Epithelial cell of prostate (primary cell): ENCODE data around the gene ERI2.
"Not testable (repeated sequence)": the region's sequence is repeated elsewhere in the genome, so short reads cannot be mapped to it uniquely, and the experiment has no call there.

Experiments
- DNase-seq: peaks from one replicate; pipeline ENCODE4 v3.0.0-alpha.2; 2011; ENCODE audit warnings: low read depth, low spot score
- H3K27ac ChIP-seq: fragments of 450-650 bp; 2 replicates; pipeline ENCODE4 v1.5.1; 2017; ENCODE audit warnings: mild to moderate bottlenecking

Gene ERI2

DNA sequence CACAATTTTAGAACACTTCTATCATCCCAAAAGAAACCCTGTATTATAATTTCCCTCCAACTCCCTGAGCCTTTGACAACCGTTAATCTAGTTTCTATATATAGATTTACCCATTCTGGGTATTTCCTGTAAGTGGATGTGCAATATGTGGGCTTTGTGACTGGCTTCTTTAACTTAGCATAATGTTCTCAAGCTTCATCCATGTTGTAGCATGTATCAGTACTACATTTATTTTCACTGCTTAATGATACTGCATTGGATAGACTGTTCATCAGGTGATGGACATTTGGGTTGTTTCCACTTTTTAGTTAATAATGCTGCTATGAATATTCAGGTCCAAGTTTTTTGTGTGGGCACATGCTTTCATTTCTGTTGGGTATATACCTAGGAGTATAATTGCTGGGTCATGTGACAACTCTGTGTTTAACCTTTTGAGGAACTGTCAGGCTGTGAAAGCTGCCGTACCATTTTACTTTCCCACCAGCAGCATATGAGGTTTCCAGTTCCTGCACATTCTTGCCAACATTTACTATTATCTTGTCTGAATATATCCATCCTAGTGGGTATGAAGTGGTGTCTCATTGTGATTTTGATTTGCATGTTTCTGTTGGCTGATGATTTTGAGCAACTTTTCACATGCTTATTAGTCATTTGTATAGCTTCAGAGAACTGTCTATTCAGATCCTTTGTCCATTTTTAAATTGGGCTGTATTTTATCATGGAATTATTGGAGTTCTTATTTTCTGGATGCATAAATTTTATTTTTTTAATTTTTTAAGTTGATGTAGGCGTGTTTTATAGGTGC is 16.5 kb upstream of the ERI2 start:
- no peak for DNase-seq
- no peak overlapping the region for H3K27ac ChIP-seq

DNA sequence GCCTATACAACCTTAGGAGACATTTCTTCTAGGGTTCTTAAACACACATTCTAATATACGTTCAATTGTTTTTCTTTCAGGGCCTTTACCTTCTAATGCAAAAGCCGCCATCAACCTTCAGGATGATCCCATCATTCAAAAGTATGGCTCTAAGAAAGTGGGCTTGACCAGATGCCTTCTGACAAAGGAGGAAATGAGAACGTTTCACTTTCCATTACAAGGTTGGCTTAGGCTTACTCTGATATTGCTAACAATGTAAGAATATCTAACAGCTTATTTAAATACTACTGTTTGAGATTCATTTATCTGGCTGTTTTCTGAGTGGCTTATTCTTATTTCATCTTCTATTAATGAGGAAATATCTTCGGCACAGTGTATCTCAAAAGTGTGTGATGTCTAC is 15.4 kb upstream of the ERI2 start:
- DNase-seq = no peak
- no peak overlapping the region for H3K27ac ChIP-seq

DNA sequence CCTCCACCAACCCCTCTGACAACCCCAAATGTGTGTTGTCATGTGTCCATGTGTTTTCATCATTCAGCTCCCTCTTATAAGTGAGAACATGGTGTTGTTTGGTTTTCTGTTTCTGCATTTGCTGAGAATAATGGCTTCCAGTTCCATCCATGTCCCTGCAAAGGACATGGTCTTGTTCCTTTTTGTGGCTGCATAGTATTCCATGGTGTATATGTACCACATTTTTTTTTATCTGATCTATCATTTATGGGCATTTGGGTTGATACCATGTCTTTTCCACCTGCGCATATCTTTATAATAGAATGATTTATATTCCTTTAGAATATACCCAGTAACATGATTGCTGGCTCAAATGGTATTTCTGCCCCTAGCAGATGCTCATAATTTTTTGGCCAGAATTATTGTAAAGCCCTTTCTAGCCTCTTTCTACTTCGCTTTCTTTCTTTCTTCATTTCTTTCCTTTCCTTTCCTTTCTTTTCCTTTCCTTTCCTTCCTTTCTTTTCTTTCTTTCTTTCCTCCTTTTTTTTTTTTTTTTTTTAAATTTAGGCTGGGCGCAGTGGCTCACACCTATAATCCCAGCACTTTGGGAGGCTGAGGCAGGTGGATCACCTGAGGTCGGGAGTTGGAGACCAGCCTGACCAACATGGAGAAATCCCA is 12.8 kb upstream of the ERI2 start:
- H3K27ac ChIP-seq = no peak overlapping the region
- no peak for DNase-seq

DNA sequence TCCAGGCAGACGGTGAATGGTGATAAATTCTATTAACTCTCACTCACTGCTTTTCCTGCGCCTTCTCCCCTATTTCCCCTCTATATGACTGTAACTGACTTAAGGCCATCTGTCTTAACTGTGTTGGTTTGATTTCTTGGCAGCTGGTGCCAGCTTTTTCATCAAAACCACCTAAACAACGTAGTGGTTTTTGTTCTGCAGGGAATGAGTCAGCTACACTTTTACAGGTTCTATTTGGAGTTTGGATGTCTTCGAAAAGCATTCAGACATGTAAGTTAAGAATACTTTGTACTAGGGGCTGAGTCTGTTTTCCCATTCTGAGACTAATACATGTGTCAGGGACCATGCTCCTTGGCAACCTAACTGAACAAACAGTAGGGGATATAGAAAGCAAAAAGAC is 8.5 kb upstream of the ERI2 start:
- no peak overlapping the region for H3K27ac ChIP-seq
- no peak for DNase-seq

DNA sequence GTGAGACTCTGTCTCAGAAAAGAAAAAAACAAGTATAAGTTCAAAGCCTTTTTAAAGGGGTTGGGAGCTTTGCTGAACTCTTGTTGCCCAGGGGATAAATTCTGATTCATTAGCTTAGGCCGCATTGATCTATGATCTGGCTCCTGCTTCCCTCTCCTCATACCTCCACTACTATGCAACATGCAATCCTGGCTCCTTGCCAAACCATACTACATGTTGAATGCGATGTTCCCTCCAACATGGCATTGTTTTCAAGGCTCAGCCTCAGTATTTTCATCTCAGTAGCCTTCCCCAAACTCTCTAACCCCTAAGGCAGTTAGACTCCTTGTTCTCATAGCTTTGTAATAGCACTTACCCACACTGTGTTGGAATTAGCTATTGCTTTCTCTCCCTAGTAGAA is 6.2 kb upstream of the ERI2 start:
- no peak overlapping the region for H3K27ac ChIP-seq
- DNase-seq = no peak

DNA sequence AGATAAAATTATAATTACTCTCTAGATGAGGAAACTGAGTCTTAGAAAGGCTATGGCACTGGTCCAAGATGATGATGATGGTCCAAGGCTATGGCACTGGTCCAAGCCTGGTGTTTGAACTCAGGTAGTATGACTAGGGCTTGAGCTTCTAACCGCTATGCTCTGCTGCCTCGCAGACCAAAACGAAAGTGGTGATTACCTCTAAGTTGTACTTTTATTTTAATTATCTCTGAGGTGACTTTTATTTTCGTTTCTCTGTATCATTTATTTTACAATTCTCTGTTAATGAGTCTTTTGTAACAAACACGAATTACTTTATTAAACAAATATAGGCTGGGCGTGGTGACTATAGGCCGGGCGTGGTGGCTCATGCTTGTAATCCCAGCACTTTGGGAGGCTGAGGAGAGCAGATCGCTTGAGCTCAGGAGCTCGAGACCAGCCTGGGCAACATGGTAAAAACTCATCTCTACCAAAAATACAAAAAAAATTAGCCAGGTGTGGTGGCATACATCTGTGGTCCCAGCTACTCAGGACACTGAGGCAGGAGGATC is 5.7 kb upstream of the ERI2 start:
- no peak for DNase-seq
- no peak overlapping the region for H3K27ac ChIP-seq

DNA sequence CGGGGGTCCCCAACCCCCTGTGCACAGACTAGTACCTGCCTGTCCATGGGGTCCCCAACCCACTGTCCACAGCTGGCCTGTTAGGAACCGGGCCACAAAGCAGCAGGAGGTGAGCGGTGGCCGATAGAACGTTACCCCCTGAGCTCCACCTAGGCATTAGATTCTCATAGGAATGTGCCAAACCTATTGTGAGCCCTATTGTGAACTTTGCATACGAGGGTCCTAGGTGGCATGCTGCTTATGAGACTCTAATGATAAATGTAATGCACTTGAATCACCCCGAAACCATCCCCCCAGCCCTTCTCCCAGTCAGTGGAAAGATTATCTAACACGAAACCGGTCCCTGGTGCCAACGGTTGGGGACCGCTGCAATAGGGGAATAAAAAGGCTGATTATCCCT is 1.6 kb upstream of the ERI2 start:
- H3K27ac ChIP-seq = no peak overlapping the region
- no peak for DNase-seq

DNA sequence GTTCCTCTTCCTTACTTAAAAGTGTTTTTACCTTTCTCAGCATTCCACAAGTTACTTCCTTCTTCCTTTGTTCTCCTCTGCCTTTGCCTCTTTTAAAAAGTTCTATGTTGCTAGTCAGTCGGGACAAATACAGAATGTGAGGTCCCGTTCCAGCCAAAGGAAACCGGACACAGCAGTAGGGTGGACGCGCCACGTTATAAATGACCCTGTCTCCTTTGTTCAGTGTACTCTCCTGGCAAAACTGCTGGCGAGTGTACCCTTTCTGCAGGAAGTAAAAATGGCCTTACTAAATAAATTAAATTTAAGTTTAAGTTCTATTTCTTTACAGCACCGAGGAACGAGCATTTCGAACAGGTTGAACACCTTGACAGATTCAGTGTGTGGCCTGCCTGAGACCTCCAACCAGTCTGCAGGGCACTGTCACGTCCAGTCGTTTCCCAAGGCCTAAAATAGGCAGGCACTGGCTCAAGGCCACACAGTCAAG is 546 bp downstream of the ERI2 start:
- not testable (repeated sequence) for DNase-seq
- H3K27ac ChIP-seq = peak overlapping the region; percentile 89

DNA sequence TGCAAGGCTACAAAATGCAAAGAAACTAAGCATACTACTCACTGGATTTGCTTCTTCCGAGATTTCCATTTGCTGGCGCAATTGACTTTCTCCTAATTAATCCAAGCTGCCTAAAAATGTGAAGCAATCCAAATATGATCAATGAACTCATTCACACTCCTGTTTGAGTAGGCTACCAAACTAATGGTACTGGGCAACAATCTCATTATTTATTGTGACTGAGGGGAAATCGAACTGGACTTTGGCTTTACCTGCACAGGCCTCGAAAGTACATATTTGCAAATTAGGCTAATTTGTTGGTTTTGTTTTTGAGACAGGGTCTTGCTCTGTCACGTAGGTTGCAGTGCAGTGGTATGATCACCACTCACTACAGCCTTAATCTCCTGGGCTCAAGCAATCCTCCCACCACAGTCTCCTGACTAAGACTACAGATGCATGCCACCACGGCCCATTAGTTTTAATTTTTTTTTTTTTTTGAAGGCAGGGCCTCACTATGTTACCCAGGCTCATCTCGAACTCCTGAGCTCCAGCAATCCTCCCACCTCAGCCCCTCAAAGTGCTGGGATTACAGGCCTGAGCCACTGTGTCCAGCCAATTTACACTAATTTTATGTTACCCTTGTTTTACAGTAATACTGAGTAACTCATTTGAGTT is 2.6 kb downstream of the ERI2 start:
- no peak overlapping the region for H3K27ac ChIP-seq
- DNase-seq = no peak

DNA sequence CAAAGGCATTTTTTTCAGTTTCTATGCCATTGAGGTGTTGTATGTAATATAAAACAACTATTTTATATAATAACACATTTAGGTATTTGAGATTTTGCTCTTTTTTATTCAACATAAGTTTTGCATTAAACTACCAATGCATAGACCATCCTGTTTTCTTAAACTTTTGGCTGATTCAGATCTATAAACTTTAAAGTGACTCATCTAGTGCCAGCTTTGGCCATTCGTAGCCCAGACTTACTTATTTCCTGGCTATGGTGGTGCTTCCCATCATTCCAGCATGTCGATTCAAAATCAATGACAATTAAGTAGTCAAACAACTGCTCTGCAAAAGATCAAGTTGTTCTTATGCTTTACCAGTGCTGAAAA is 3.1 kb downstream of the ERI2 start:
- DNase-seq = no peak
- no peak overlapping the region for H3K27ac ChIP-seq

DNA sequence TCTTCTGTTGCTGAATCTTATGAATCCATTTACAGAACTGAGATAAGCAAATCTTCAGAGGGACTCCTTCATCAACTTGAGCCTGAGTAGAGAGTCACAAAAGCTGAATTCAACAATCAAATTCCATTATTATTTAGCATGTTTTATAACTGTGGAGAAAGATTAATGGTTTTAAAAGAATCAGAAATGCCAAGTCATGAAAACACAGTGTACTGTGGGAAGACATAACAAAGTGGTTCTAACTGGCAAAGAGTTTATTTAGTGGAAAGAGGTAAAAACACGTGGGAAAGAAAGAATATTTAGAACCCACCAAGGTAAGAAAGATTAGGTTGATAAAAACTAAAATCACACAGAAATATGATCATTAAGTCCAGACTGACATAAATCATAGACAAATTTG is 5.0 kb downstream of the ERI2 start:
- no peak for DNase-seq

DNA sequence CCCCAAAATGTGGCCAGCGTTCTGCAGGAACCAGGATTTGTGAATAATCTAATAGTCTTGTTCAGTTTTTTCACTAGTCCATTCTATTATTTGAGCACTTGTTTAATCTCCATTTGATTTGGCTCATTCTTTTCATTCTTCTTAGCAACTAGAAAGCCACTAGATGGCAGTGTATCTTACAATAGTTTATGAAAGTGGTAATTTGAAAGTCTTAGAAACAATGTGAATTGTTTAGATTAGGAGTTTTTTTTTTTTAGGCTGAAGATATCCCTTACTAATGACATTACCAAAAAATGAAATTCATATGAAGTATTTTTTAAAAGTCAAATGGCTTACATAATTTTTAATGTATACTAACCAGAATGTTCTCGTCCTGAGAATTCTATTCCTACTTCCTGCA is 6.7 kb downstream of the ERI2 start:
- no peak for DNase-seq

More for the DNA sequence above, 5.0 kb downstream of the ERI2 start:
- H3K27ac ChIP-seq = no peak overlapping the region

DNA sequence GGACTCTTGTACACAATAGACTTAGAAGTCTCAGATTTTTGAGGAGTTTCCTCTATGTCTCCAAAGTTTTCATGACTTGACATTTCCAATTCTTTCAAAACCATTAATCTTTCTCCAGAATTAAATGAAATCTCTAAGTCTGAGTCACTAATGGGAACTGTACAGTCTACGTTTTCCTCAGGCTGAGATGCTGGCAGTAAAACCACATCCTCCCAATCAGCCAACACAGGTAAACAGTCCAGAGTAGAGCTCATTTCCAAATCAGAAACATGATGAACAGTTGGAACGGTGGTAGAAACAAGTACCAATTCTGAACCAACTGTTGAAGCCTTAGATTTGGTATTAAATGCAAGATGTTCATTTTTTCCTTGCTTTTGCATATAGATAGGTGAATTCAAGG is 7.9 kb downstream of the ERI2 start:
- no peak overlapping the region for H3K27ac ChIP-seq
- no peak for DNase-seq

More for the DNA sequence above, 6.7 kb downstream of the ERI2 start:
- no peak overlapping the region for H3K27ac ChIP-seq

DNA sequence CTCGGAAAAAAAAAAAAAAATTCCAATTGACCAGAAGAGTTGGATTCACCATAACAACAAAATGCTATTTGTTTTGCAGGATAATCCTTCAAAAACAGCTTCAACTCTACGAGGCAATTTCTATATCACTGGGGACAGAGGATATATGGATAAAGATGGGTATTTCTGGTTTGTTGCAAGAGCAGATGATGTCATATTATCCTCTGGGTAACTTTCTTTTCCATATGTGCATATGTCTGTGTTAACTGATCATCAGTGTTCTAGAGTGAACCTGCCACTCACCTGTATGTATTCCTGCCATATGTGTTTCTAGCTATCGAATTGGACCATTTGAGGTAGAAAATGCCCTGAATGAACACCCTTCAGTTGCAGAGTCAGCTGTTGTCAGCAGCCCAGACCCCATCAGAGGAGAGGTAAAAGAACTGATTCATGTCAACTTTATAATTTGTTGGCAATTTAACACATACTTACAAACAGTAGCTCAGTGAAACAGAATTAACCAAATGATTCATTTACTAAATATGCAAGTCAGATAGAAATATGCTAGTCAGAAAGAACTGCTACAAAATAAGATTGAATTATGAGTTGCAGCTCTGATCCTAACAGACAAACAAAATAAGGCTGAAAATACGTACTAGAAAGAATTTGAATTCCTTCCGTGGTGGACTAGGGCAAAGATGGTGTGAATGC is 14.2 kb downstream of the ERI2 start:
- H3K27ac ChIP-seq = no peak overlapping the region
- DNase-seq = no peak

DNA sequence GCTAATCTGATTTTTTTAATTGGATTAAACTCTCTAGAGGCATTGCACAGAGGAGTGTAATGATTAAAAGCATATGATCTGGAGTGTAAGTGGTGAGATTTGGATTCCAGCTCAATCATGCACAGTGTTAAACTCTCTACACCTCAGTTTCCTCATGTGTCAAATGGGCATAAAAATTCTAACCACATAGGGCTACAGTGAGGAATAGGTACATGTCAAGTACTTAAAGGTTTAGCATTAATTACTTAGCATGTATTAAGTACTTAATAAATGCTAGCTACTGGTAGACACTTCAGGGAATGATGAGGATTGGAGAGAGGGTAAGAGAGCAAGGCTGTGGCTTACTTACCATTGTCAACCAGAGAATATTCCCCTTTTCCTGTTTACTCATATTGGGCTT is 17.1 kb downstream of the ERI2 start:
- no peak overlapping the region for H3K27ac ChIP-seq

DNA sequence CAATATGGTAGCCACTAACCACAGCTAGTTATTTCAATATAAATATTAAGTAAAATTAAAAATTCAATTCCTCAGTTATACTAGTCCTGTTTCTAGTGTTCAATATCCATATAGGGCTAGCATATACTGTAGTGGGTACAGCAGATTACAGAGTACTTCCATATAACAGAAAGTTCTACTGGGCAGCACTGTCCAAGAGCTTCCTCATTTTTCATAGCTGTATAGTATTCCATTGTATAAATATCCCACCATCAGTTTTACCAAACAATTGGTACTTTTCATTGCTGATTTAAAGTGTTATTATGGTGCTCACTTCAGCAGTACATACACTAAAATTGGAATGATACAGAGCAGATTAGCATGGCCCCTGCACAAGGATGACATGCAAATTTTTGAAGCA is 22.1 kb downstream of the ERI2 start:
- no peak overlapping the region for H3K27ac ChIP-seq
- DNase-seq = no peak

More for the DNA sequence above, 17.1 kb downstream of the ERI2 start:
- DNase-seq = no peak

DNA sequence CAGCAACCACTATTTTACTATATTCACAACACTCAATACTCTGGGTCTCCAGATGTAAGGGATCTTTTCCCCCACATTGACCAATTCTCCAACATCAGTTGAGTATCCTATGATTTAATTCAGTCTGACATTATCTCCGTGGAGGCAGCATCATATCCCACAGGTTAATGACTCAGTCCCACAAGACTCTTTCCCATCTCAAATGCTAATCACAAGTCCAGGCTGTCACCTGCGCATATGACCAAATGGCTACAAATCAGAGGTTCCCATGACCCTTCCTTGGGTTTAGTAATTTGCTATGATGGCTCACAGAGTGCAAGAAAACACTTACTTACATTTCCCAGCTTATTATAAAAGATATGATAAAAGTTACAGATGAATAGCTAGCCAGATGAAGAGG is 23.8 kb downstream of the ERI2 start:
- no peak for DNase-seq
- no peak overlapping the region for H3K27ac ChIP-seq

DNA sequence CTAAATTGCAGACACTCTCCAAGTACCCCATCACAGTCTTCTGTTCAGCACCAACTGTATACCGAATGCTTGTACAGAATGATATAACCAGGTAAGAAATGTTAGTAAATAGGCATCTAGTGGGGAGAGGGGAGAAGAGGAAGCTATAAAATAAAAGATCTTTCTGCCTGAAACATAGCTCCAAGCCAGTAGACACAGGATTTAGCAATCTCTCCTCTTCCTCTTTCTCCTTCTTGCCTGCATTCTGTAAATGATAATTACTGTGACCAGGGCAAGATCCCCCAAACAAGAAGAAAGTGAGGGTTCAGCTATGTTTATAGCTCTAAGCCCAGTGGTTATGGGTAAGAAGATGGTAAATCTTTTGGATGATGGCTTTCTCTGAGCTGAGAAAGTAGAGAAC is 24.6 kb downstream of the ERI2 start:
- no peak overlapping the region for H3K27ac ChIP-seq
- DNase-seq = no peak

DNA sequence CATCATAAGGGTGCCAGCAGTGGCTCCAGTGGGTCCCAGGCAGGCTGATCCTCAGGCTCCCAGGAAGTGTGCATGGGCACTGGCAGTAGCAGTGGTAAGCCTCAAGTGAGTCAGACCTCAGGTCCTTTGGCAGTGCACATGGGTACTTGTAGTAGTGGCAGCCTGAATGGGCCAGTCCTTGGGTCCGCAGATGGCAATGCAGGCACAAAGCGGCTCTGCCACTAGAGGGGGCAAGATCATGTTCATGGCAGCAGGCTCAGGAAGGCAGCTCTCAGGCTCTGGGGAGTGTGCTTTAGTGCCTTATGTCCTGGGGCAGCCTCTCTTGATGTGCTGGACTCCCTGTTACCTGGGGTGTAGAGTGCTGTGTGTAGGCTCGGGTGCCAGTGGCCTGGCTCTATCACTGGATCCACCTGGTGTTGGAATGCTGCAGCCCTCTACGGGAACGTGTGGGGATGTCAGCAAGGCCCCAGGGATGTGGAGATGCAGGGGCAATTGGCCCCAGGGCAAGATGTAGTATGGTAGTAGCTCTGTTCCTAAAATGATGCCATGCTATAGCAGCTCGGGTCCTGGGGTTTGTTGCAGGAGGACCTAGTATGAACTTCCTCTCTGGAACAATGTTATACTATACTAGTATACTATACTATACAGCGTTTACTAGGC is 31.4 kb downstream of the ERI2 start:
- no peak overlapping the region for H3K27ac ChIP-seq
- peak; percentile 39 for DNase-seq

DNA sequence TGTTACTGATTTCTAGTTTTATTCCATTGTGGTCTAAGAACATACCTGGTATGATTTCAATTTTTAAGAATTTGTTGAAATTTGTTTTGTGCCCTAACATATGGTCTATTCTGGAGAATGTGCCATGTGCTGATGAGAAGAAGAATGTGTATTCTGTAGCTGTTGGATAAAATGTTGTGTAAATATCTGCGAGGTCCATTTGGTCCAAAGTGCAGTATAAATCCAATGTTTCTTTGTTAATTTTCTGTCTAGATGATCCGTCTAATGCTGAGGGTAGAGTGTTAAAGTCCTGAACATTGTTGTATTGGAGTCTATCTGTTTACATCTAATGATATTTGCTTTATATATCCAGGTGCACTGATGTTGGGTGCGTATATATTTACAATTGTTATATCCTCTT is 32.6 kb downstream of the ERI2 start:
- H3K27ac ChIP-seq = no peak overlapping the region
- DNase-seq = no peak
